Endothelial cell of umbilical vein (primary cell): ENCODE results near the gene LAIR2.

Experiments used
- EZH2 ChIP-seq: IDR thresholded peaks from 2 replicates; pipeline ENCODE4 v1.6.1; 2012; ENCODE audit warnings: borderline replicate concordance, low read depth, mild to moderate bottlenecking, moderate library complexity, low read length, inconsistent platforms; ENCODE audit not compliant: severe bottlenecking
- FOS ChIP-seq: IDR thresholded peaks from 2 replicates; pipeline ENCODE4 v1.6.1; 2011; ENCODE audit warnings: mild to moderate bottlenecking, low read length, moderate library complexity, borderline replicate concordance; ENCODE audit not compliant: insufficient read depth
- JUN ChIP-seq: IDR thresholded peaks from 2 replicates; pipeline ENCODE4 v1.6.1; 2011; ENCODE audit warnings: borderline replicate concordance, low read depth; ENCODE audit not compliant: insufficient read length, insufficient read depth
- MYC ChIP-seq: IDR thresholded peaks from one replicate; pipeline ENCODE4 v1.6.1; 2011; ENCODE audit warnings: mild to moderate bottlenecking, low read depth, low read length
- POLR2A ChIP-seq: IDR thresholded peaks from 2 replicates; pipeline ENCODE4 v1.6.1; 2012; ENCODE audit warnings: low read depth, mild to moderate bottlenecking, control low read depth, low read length
- POLR2AphosphoS5 ChIP-seq: IDR thresholded peaks from 2 replicates; pipeline ENCODE4 v1.6.1; 2012; ENCODE audit warnings: low read depth, mild to moderate bottlenecking, control low read depth, low read length, moderate library complexity; ENCODE audit not compliant: insufficient read depth
- TF ChIP-seq, protein P1 (sequence below), 2 donors: IDR thresholded peaks; 1 replicate in 1 of 2; 2 replicates in 1 of 2; pipeline ENCODE4 v1.5.1; 2011; ENCODE audit warnings: low read length in 2 of 2, mild to moderate bottlenecking in 2 of 2, moderate library complexity in 2 of 2, control low read depth in 1 of 2, inconsistent platforms in 1 of 2, low read depth in 1 of 2; ENCODE audit not compliant: insufficient read depth in 1 of 2; ENCODE audit errors: extremely low read depth in 1 of 2
- TF ChIP-seq, protein P2 (sequence below): IDR thresholded peaks from 2 replicates; pipeline ENCODE4 v1.6.1; 2011; ENCODE audit not compliant: insufficient read depth, insufficient read length

DNA sequence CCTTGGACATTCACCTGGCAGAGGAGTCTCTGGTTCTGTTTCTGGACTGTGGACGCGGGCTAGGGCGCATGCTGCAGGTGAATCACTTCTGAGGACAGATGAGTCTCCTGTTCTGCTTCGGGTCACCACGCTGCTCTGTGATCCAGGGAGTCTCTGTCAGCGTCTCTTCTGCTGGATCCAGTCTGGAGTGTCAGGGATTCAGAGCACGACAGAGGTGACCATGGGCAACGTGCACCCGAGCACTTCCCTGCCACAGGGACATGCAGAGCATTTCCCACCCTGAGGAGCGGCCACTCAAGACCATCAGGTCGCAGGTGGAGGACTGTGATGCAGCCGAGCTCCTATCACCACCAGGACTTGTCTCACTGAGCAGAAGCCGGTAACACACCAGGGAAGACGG is 46.6 kb downstream of the LAIR2 start:
- TF ChIP-seq, protein P1, sequence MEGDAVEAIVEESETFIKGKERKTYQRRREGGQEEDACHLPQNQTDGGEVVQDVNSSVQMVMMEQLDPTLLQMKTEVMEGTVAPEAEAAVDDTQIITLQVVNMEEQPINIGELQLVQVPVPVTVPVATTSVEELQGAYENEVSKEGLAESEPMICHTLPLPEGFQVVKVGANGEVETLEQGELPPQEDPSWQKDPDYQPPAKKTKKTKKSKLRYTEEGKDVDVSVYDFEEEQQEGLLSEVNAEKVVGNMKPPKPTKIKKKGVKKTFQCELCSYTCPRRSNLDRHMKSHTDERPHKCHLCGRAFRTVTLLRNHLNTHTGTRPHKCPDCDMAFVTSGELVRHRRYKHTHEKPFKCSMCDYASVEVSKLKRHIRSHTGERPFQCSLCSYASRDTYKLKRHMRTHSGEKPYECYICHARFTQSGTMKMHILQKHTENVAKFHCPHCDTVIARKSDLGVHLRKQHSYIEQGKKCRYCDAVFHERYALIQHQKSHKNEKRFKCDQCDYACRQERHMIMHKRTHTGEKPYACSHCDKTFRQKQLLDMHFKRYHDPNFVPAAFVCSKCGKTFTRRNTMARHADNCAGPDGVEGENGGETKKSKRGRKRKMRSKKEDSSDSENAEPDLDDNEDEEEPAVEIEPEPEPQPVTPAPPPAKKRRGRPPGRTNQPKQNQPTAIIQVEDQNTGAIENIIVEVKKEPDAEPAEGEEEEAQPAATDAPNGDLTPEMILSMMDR (IDR thresholded peaks at IDR 0.05; ENCODE audit: extremely low read depth in 1 of 2, insufficient read depth in 1 of 2, low read depth in 1 of 2, low read length in 2 of 2), result no peak
- no peak for TF ChIP-seq POLR2A
- TF ChIP-seq EZH2, result no peak
- no peak for TF ChIP-seq MYC
- TF ChIP-seq, protein P2, sequence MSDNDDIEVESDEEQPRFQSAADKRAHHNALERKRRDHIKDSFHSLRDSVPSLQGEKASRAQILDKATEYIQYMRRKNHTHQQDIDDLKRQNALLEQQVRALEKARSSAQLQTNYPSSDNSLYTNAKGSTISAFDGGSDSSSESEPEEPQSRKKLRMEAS, result no peak
- TF ChIP-seq JUN, result no peak
- TF ChIP-seq FOS, result no peak
- no peak for TF ChIP-seq POLR2AphosphoS5
